SK-N-SH (cell line): ENCODE data around the gene EIF5AL1.

Experiments used
- EP300 ChIP-seq, 2 experiments: IDR thresholded peaks; 2 replicates each; pipeline versions ENCODE4 v1.4.0 to v1.6.1; 2012; ENCODE audit warnings: borderline replicate concordance in 1 of 2, low read depth in 1 of 2, low read length in 1 of 2
- EZH2phosphoT487 ChIP-seq: fragments of 200-600 bp; sonication (generic); IDR thresholded peaks from 2 replicates; pipeline ENCODE4 v1.6.1; 2017; ENCODE audit warnings: low read depth, mixed run types, mild to moderate bottlenecking, antibody characterized with exemption, moderate library complexity, borderline replicate concordance
- GATA2 ChIP-seq: sonication (generic); formaldehyde crosslinking; IDR thresholded peaks from 2 replicates; pipeline ENCODE4 v1.5.0; 2020; ENCODE audit warnings: mild to moderate bottlenecking, missing genetic modification reagents
- RAD21 ChIP-seq: IDR thresholded peaks from 2 replicates; pipeline ENCODE4 v1.6.1; 2012; ENCODE audit warnings: mild to moderate bottlenecking, low read length
- REST ChIP-seq: IDR thresholded peaks from 2 replicates; pipeline ENCODE4 v1.6.1; 2012; ENCODE audit warnings: mild to moderate bottlenecking, low read depth, low read length, moderate library complexity
- USF2 ChIP-seq: fragments of 150-350 bp; IDR thresholded peaks from 2 replicates; pipeline ENCODE4 v1.6.1; 2017; ENCODE audit warnings: antibody characterized with exemption, low read length, low read depth, borderline replicate concordance
- TF ChIP-seq, protein P1 (sequence below): fragments of 200-600 bp; sonication (generic); IDR thresholded peaks from 2 replicates; pipeline ENCODE4 v1.6.1; 2017; ENCODE audit warnings: antibody characterized with exemption, mild to moderate bottlenecking, moderate library complexity
- TF ChIP-seq, protein P2 (sequence below): IDR thresholded peaks from 2 replicates; pipeline ENCODE4 v1.4.0; 2012; ENCODE audit warnings: low read depth

- TF ChIP-seq, protein P1, sequence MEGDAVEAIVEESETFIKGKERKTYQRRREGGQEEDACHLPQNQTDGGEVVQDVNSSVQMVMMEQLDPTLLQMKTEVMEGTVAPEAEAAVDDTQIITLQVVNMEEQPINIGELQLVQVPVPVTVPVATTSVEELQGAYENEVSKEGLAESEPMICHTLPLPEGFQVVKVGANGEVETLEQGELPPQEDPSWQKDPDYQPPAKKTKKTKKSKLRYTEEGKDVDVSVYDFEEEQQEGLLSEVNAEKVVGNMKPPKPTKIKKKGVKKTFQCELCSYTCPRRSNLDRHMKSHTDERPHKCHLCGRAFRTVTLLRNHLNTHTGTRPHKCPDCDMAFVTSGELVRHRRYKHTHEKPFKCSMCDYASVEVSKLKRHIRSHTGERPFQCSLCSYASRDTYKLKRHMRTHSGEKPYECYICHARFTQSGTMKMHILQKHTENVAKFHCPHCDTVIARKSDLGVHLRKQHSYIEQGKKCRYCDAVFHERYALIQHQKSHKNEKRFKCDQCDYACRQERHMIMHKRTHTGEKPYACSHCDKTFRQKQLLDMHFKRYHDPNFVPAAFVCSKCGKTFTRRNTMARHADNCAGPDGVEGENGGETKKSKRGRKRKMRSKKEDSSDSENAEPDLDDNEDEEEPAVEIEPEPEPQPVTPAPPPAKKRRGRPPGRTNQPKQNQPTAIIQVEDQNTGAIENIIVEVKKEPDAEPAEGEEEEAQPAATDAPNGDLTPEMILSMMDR = no peak
- TF ChIP-seq EZH2phosphoT487 = no peak
- TF ChIP-seq EP300 (IDR thresholded peaks at IDR 0.05; ENCODE audit: borderline replicate concordance in 1 of 2, low read depth in 1 of 2, low read length in 1 of 2) = no peak
- TF ChIP-seq GATA2 (CRISPR knock-in tag) = no peak
- TF ChIP-seq RAD21 = no peak
- TF ChIP-seq REST = no peak
- TF ChIP-seq USF2 = no peak
- TF ChIP-seq, protein P2, sequence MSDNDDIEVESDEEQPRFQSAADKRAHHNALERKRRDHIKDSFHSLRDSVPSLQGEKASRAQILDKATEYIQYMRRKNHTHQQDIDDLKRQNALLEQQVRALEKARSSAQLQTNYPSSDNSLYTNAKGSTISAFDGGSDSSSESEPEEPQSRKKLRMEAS = no peak
Measured at GRCh38 chr10:79476645-79477044, 35.7 kb upstream of the EIF5AL1 start.
